ENCODE results near the gene BOD1L2. TPM values are rescaled to one million over a fixed set of nuclear protein-coding genes. Genes with fewer than 3 reads are reported as not detected.
A peak's percentile ranks its signal among the peaks of the same experiment; 100 is the strongest.

BOD1L2 gene
- total and polyA plus RNA-seq, 2 of the 13 experiments (the other 11 are each of a cell fraction or from before 2014, with no cell fraction given), result not detected

DNA sequence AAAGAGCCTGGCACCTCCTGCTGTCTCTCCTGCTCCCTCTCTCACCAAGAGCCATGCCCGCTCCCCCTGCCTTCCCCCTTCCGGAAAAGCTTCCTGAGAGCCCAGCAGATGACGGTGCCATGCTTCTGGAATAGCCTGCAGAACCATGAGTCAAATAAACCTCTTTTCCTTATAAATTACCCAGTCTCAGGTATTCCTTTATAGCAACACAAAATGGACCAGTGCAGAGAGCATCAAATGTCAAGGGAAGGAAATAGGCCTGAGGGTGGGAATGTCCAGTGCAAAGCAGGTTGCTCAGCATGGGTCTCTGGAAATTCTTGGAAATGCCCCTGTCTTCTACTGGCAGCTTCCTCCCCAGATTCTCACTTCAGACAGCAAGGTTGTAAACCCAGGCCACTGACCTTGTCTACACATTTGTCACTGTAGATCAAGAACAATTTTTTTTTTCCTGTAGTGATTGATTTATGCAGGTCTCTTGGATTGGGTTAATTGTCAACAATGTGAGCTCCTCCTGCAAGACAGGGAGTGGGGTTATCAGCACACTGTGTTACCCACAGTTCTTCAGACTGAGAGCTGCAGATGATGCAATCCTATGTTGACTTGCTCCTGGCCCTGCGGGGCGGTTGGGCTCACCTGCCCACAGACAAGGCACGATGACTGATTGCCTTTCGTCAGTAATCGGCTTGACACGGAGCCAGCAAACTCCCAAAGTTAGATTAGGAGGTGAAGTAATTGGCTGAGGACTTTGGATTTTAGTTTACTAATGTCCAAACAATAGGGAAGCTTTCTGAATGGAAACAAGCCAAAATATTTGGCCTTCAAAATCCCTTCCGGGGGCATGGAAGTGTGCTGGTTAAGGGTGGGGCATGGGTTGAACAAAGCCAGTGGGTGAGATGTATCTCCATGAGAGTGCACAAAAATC, 5.4 kb upstream of the BOD1L2 start (continued):
- TF ChIP-seq WIZ (CRISPR knock-in tag; IDR thresholded peaks at IDR 0.05) (peak; percentile 75; the same call in 1 of the 2 replicates), SOX5 (CRISPR knock-in tag; IDR thresholded peaks at IDR 0.05; ENCODE audit: borderline replicate concordance) (peak; percentile 97)

DNA sequence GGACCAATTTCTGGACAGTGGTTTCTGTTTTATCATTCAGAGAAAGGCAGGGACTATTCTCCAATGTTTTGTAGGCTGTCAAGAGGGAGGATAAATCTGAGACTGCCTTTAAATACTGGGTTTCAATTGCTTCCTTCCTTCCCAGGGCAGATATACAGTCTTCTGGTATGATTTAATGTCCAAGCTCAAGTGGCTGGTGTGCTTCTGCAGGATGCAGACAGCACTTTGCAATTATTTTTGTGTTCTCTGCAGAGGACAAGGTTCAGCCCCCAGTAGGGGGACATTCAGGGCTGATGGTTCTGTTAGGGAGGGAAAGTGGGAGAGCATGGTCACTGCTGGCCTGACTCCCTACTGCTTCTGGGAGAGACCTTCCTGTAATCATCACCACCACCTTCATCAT, 4.6 kb upstream of the BOD1L2 start:
- Histone ChIP-seq H2AFZ (ENCODE audit: low read length) (no peak overlapping the region), H4K20me1 (ENCODE audit: insufficient read depth, low read length) (no peaks in the 10 kb centered on the region), H3K4me1 (ENCODE audit: insufficient read depth, low read length) (peaks cover 21% of the 10 kb centered on the region), H3K9me3 (ENCODE audit: low read length) (no peaks in the 10 kb centered on the region), H3K4me3 (replicated peaks in 1 of 3; ENCODE audit: insufficient read depth in 1 of 3, low read depth in 2 of 3, low read length in 3 of 3) (no peak overlapping the region), H3K79me2 (ENCODE audit: insufficient read depth, low read length) (no peaks in the 10 kb centered on the region), H3K27ac (ENCODE audit: extremely low read length, insufficient read depth, low read length) (no peak overlapping the region), H3K27me3 (ENCODE audit: control insufficient read depth in 1 of 2, insufficient read depth in 2 of 2, low read length in 2 of 2) (no peaks in the 10 kb centered on the region), H3K9ac (ENCODE audit: insufficient read depth, low read depth, low read length) (no peak overlapping the region), H3K4me2 (ENCODE audit: low read depth, low read length) (no peak overlapping the region), H3K36me3 (replicated peaks in 1 of 2; ENCODE audit: control insufficient read depth in 1 of 2, insufficient read depth in 2 of 2, low read length in 2 of 2) (no peaks in the 10 kb centered on the region)
- in situ Hi-C loops (cut with HindIII; ENCODE audit: extremely low pct_ligation_motif_present, low pct_unique_long_range_greater_than_20kb) (no loop called here), intact Hi-C loops (cut with micrococcal nuclease; ENCODE audit: unreplicated experiment) (no loop called here)
- CTCF ChIA-PET (ENCODE audit: low intra/inter-chr PET ratio, low total read pairs), result no interaction called here
- no TSS peak for BruUV-seq (replicated peaks)
- ATAC-seq, result peak; percentile 27; the same call in 2 of the 3 replicates
- DNase-seq (ENCODE audit: low spot score), result no peak
- TF ChIP-seq ZNF431 (CRISPR knock-in tag; IDR thresholded peaks at IDR 0.05; ENCODE audit: borderline replicate concordance, low read depth), result no peak
- POLR2A ChIA-PET, result no interaction called here
- FAIRE-seq, result no peak

DNA sequence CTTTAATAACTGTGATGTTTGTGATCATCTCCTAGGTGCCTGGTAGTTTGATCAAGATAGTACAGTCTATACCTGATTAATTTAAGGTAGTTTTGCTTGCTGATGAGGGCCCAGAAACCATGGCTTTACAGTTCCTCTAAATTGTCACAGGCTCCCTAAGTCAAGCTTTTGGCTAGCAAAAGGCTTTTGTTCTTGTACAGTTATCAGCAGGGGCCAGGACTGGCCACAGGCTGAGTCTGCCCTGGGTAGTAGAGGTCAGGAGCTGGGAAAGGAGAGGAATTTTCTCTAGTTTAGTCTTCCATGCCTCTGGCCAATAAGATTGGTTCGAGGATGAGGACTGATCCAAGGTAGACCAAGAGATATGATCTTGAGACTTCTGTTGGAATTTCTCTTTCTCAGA, 3.6 kb upstream of the BOD1L2 start:
- H2AFZ ChIP-seq (ENCODE audit: low read length), result no peak overlapping the region
- no peaks in the 10 kb centered on the region for H3K36me3 ChIP-seq (replicated peaks in 1 of 2; ENCODE audit: control insufficient read depth in 1 of 2, insufficient read depth in 2 of 2, low read length in 2 of 2)
- H3K27me3 ChIP-seq (ENCODE audit: control insufficient read depth in 1 of 2, insufficient read depth in 2 of 2, low read length in 2 of 2), result no peaks in the 10 kb centered on the region
- intact Hi-C loops (cut with micrococcal nuclease; ENCODE audit: unreplicated experiment), result no loop called here
- H3K4me2 ChIP-seq (ENCODE audit: low read depth, low read length), result no peak overlapping the region
- FAIRE-seq (no peak), DNase-seq (ENCODE audit: low spot score) (no peak), ATAC-seq (no peak)
- WGBS (ENCODE audit: low lambda C conversion rate), result 8% methylated on average over 1 of the region's 1 CpG
- in situ Hi-C loops (cut with HindIII; ENCODE audit: extremely low pct_ligation_motif_present, low pct_unique_long_range_greater_than_20kb), result no loop called here
- no peaks in the 10 kb centered on the region for H3K79me2 ChIP-seq (ENCODE audit: insufficient read depth, low read length)
- no peak overlapping the region for H3K9ac ChIP-seq (ENCODE audit: insufficient read depth, low read depth, low read length)
- no peak overlapping the region for H3K4me3 ChIP-seq (replicated peaks in 1 of 3; ENCODE audit: insufficient read depth in 1 of 3, low read depth in 2 of 3, low read length in 3 of 3)
- no peak overlapping the region for H3K27ac ChIP-seq (ENCODE audit: extremely low read length, insufficient read depth, low read length)
- H4K20me1 ChIP-seq (ENCODE audit: insufficient read depth, low read length), result no peaks in the 10 kb centered on the region
- no peaks in the 10 kb centered on the region for H3K9me3 ChIP-seq (ENCODE audit: low read length)
- ChIA-PET CTCF (ENCODE audit: low intra/inter-chr PET ratio, low total read pairs) (no interaction called here), POLR2A (no interaction called here)
- H3K4me1 ChIP-seq (ENCODE audit: insufficient read depth, low read length), result peaks cover 21% of the 10 kb centered on the region
- no TSS peak for BruUV-seq (replicated peaks)
- TF ChIP-seq ZNF224 (CRISPR knock-in tag; IDR thresholded peaks at IDR 0.05), result no peak
- TF ChIP-seq GATA4 (IDR thresholded peaks at IDR 0.05; ENCODE audit: borderline replicate concordance, low read depth), result no peak
- TF ChIP-seq, protein P1, sequence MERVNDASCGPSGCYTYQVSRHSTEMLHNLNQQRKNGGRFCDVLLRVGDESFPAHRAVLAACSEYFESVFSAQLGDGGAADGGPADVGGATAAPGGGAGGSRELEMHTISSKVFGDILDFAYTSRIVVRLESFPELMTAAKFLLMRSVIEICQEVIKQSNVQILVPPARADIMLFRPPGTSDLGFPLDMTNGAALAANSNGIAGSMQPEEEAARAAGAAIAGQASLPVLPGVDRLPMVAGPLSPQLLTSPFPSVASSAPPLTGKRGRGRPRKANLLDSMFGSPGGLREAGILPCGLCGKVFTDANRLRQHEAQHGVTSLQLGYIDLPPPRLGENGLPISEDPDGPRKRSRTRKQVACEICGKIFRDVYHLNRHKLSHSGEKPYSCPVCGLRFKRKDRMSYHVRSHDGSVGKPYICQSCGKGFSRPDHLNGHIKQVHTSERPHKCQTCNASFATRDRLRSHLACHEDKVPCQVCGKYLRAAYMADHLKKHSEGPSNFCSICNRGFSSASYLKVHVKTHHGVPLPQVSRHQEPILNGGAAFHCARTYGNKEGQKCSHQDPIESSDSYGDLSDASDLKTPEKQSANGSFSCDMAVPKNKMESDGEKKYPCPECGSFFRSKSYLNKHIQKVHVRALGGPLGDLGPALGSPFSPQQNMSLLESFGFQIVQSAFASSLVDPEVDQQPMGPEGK (CRISPR knock-in tag; IDR thresholded peaks at IDR 0.05), result no peak
- TF ChIP-seq PHF21A (CRISPR knock-in tag; IDR thresholded peaks at IDR 0.05), result no peak
- TF ChIP-seq ZBTB20 (CRISPR knock-in tag; IDR thresholded peaks at IDR 0.05; ENCODE audit: borderline replicate concordance, low read depth), result no peak
- TF ChIP-seq, protein P2, sequence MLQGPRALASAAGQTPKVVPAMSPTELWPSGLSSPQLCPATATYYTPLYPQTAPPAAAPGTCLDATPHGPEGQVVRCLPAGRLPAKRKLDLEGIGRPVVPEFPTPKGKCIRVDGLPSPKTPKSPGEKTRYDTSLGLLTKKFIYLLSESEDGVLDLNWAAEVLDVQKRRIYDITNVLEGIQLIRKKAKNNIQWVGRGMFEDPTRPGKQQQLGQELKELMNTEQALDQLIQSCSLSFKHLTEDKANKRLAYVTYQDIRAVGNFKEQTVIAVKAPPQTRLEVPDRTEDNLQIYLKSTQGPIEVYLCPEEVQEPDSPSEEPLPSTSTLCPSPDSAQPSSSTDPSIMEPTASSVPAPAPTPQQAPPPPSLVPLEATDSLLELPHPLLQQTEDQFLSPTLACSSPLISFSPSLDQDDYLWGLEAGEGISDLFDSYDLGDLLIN (CRISPR knock-in tag; IDR thresholded peaks at IDR 0.05; ENCODE audit: borderline replicate concordance), result no peak
- TF ChIP-seq NR2F2 (IDR thresholded peaks at IDR 0.05; ENCODE audit: borderline replicate concordance, low read depth), result no peak
